Keratinocyte (primary cell): ENCODE results near the gene TCERG1L.

ENCODE experiments used
- CTCF ChIP-seq, 3 experiments: IDR thresholded peaks in 1 of 3; conservative IDR thresholded peaks in 1 of 3; optimal IDR thresholded peaks in 1 of 3; 2 replicates in 2 of 3; 3 replicates in 1 of 3; pipeline versions ENCODE3 to v1.5.1; 2011; ENCODE audit warnings: low read length in 3 of 3, mild to moderate bottlenecking in 3 of 3, moderate library complexity in 2 of 3, control low read depth in 1 of 3, inconsistent platforms in 1 of 3; ENCODE audit not compliant: insufficient read depth in 2 of 3; ENCODE audit errors: extremely low read depth in 1 of 3
- EZH2 ChIP-seq: IDR thresholded peaks from one replicate; pipeline ENCODE4 v1.6.1; 2012; ENCODE audit warnings: inconsistent platforms, mild to moderate bottlenecking, low read length, moderate library complexity

GRCh38 chr10:131076356-131076755 lies 235.2 kb downstream of the TCERG1L start:
- no peak for TF ChIP-seq CTCF (optimal IDR thresholded peaks at IDR 0.05 in 1 of 3, IDR thresholded peaks at IDR 0.05 in 1 of 3, conservative IDR thresholded peaks at IDR 0.05 in 1 of 3; ENCODE audit: extremely low read depth in 1 of 3, insufficient read depth in 2 of 3, low read length in 3 of 3)
- TF ChIP-seq EZH2 = no peak
